Coronary artery (tissue), 2 donors: ENCODE results near the gene ZBTB7C.
A peak's percentile ranks its signal among the peaks of the same experiment; 100 is the strongest.

Experiments
- DNase-seq: peaks from one replicate; pipeline ENCODE4 v3.0.0-alpha.2; 2017; ENCODE audit warnings: low spot score
- H3K27ac ChIP-seq, 2 donors: fragments of 200-600 bp; sonication (generic); one replicate each; pipeline ENCODE4 v1.5.1; 2016 to 2019
- H3K4me3 ChIP-seq: fragments of 200-600 bp; sonication (generic); 2 replicates; pipeline ENCODE4 v1.5.1; 2016; ENCODE audit warnings: mild to moderate bottlenecking, moderate library complexity
- CTCF ChIP-seq: fragments of 200-600 bp; sonication (generic); IDR thresholded peaks from one replicate; pipeline ENCODE4 v1.5.1; 2019; ENCODE audit warnings: antibody characterized with exemption

Gene ZBTB7C

GRCh38 chr18:48164701-48165100, 244.5 kb downstream of the ZBTB7C start:
- Histone ChIP-seq H3K27ac (peak overlapping the region in 1 of 2 donors; percentile 9), H3K4me3 (no peak overlapping the region)
- DNase-seq: no peak
- TF ChIP-seq CTCF: no peak

GRCh38 chr18:48164116-48164515, 245.1 kb downstream of the ZBTB7C start:
- Histone ChIP-seq H3K4me3 (no peak overlapping the region), H3K27ac (no peak overlapping the region)
- TF ChIP-seq CTCF: no peak
- DNase-seq: no peak

GRCh38 chr18:48163738-48164115, 245.5 kb downstream of the ZBTB7C start:
- no peak for DNase-seq
- H3K27ac ChIP-seq: peak overlapping the region in 1 of 2 donors; percentile 94
- H3K4me3 ChIP-seq: no peak overlapping the region
- TF ChIP-seq CTCF: no peak

- no peak for DNase-seq
- TF ChIP-seq CTCF: no peak
- Histone ChIP-seq H3K27ac (peak overlapping the region in 1 of 2 donors; percentile 94), H3K4me3 (no peak overlapping the region)
Measured at GRCh38 chr18:48162956-48163737, 246.0 kb downstream of the ZBTB7C start.

GRCh38 chr18:48161911-48162698, 247.1 kb downstream of the ZBTB7C start:
- TF ChIP-seq CTCF: no peak
- no peak for DNase-seq
- Histone ChIP-seq H3K4me3 (peak overlapping the region; percentile 72), H3K27ac (peak overlapping the region; percentile 85 to 94)

- peak; percentile 88 for DNase-seq
- peak overlapping the region; percentile 85 to 94 for H3K27ac ChIP-seq
- H3K4me3 ChIP-seq: peak overlapping the region; percentile 72
Measured at GRCh38 chr18:48161191-48161910, 247.8 kb downstream of the ZBTB7C start.

More at GRCh38 chr18:48161191-48161910, 247.8 kb downstream of the ZBTB7C start:
- no peak for TF ChIP-seq CTCF
